Breast epithelium (tissue), 4 donors: ENCODE results near the gene SLC26A9. TPM values are rescaled to one million over a fixed set of nuclear protein-coding genes. Genes with fewer than 3 reads are reported as not detected.

Source experiments
- DNase-seq, 2 donors: peaks; one replicate each; pipeline ENCODE4 v3.0.0-alpha.2; 2019; ENCODE audit warnings: low spot score in 2 of 2
- H3K27ac ChIP-seq, 2 donors: fragments of 200-600 bp; sonication (generic) in 1 of 2; one replicate each; pipeline ENCODE4 v1.5.1; 2016 to 2019; ENCODE audit warnings: mild to moderate bottlenecking in 1 of 2
- H3K27me3 ChIP-seq, 2 donors: fragments of 200-600 bp; sonication (generic) in 1 of 2; one replicate each; pipeline versions ENCODE4 v1.5.1 to v1.6.0; 2017 to 2019; ENCODE audit warnings: control low read depth in 1 of 2, mild to moderate bottlenecking in 1 of 2
- H3K36me3 ChIP-seq: fragments of 200-600 bp; one replicate; pipeline ENCODE4 v1.5.1; 2019
- H3K4me1 ChIP-seq, 2 donors: fragments of 200-600 bp; sonication (generic); one replicate each; pipeline ENCODE4 v1.5.1; 2016 to 2019; ENCODE audit warnings: control low read depth in 1 of 2
- H3K4me3 ChIP-seq, 3 donors: fragments of 200-600 bp; sonication (generic); 1 replicate in 2 of 3; 2 replicates in 1 of 3; pipeline ENCODE4 v1.5.1; 2016 to 2019; ENCODE audit warnings: mild to moderate bottlenecking in 3 of 3, moderate library complexity in 2 of 3
- H3K9me3 ChIP-seq, 2 donors: fragments of 200-600 bp; sonication (generic) in 1 of 2; one replicate each; pipeline ENCODE4 v1.5.1; 2016 to 2019; ENCODE audit warnings: control low read depth in 1 of 2
- CTCF ChIP-seq, 3 donors: fragments of 450-650 bp; IDR thresholded peaks; one replicate each; pipeline ENCODE4 v1.5.1; 2016 to 2017; ENCODE audit warnings: antibody characterized with exemption in 3 of 3, mild to moderate bottlenecking in 3 of 3, moderate library complexity in 3 of 3
- POLR2A ChIP-seq: fragments of 450-650 bp; IDR thresholded peaks from one replicate; pipeline ENCODE4 v1.6.1; 2016; ENCODE audit warnings: antibody characterized with exemption, mild to moderate bottlenecking, moderate library complexity
- POLR2AphosphoS5 ChIP-seq, 3 donors: sonication (generic); formaldehyde crosslinking; IDR thresholded peaks; one replicate each; pipeline ENCODE4 v1.6.1; 2017; ENCODE audit warnings: antibody characterized with exemption in 3 of 3
- intact Hi-C: fragments of 100-400 bp; cut with DNase I; formaldehyde crosslinking; loops from one replicate; pipeline ENCODE4 v1.15.1; 2023; ENCODE audit warnings: low total_unique reads
- total RNA-seq, 3 donors: library from RNA; depleted of rRNA; stranded (reverse); fragments of >200 nt; gene quantifications; one replicate each; pipeline ENCODE4 v1.1.0, GENCODE V29; 2016

The SLC26A9 gene
- total RNA-seq, 3 donors from 2014 or later = not detected

DNA sequence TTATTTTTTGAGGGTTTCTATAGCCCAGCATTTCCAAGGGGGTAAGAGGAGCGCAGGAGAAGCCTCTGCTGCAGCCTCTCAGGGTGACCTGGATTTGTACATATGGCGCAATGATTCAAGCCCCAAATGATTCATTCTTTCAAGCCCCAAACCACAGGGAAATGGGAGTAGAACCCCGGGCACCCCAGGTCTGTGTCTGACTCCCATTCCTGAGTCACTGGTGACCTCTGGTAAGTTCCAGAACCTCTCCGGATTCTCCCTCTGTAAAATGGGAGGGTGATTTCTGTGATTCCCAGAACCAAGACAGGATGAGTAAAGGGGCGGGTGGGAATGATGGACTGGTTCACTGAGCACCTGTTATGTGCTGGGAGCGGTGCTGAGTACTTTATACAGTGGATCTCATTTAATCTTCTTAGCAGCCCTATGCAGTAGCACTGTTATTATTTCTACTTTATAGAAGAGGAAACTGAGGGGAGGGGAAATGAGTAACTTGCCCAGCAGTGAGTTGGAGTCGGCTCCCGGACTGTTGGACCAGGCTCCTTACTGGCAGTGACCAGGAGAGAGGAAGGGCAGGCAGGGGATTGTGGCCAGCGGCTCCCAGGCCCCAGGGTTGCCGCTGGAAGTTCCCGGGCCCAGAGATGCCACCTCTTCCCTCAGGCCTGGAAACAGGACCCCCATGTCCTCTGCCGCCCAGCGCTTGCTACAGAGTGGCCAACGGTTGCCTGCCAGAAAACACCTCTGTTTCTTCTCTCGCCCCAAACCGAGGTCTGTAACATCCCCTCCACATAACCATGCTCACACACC lies 20.3 kb upstream of the SLC26A9 start:
- H3K9me3 ChIP-seq = no peaks in the 10 kb centered on the region
- intact Hi-C loops = no loop called here
- H3K27ac ChIP-seq = no peak overlapping the region
- peaks cover 0 to 12% of the 10 kb centered on the region in 2 donors for H3K27me3 ChIP-seq
- no peaks in the 10 kb centered on the region for H3K4me1 ChIP-seq
- DNase-seq = no peak
- TF ChIP-seq POLR2AphosphoS5 (IDR thresholded peaks at IDR 0.05) (no peak), CTCF (IDR thresholded peaks at IDR 0.05) (no peak), POLR2A (no peak)
- H3K4me3 ChIP-seq = no peak overlapping the region
- no peaks in the 10 kb centered on the region for H3K36me3 ChIP-seq

- intact Hi-C loops = no loop called here
- H3K27ac ChIP-seq = no peak overlapping the region
- DNase-seq = no peak
- H3K36me3 ChIP-seq = no peaks in the 10 kb centered on the region
- TF ChIP-seq POLR2AphosphoS5 (IDR thresholded peaks at IDR 0.05) (no peak), CTCF (IDR thresholded peaks at IDR 0.05) (no peak), POLR2A (no peak)
- H3K4me1 ChIP-seq = no peaks in the 10 kb centered on the region
- H3K4me3 ChIP-seq = no peak overlapping the region
- H3K9me3 ChIP-seq = no peaks in the 10 kb centered on the region
- peaks cover 0 to 14% of the 10 kb centered on the region in 2 donors for H3K27me3 ChIP-seq
These were observed 19.6 kb upstream of the SLC26A9 start for GRCh38 chr1:205962821-205963221.

DNA sequence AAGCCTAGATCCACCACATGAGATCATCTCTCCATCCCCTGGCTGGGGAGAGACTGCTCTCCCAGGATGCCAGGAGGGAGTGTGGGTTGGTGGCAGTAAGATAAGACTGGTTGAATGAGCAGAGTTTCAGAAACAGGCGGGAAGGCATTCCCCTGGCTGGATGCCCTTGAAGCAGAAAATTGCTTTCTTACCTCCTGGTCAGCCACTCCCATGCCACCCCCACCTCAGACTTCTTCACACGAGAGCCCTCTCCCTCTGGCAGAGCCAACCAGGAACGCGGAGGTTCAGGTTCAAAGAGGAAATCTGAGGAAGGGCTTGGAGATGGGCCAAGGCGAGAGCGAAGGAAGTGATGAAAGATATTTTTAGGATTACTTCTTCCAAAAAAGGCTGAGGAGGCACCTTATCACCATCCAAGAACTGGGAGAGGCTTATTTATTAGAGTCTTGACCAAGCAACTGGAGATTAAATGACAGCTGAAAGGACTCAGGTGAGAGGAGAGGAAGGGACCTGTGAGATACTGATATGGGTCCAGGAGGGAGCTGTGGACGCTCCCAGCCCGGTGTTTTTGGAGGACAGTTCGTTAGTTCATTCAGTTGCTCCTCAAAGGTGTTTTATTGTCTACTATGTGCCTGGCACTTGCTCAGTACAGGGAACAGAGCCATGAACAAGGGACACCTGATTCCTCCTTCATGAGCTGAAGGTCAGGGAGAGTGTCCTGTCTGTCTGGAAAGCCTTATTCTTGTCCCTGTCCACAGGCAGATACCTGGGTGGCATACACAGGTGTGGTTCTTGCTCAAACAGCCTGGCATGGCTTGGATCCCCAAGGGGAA lies 18.9 kb upstream of the SLC26A9 start:
- Histone ChIP-seq H3K36me3 (no peaks in the 10 kb centered on the region), H3K4me1 (no peaks in the 10 kb centered on the region), H3K9me3 (no peaks in the 10 kb centered on the region), H3K4me3 (no peak overlapping the region), H3K27ac (no peak overlapping the region), H3K27me3 (peaks cover 0 to 16% of the 10 kb centered on the region in 2 donors)
- no peak for DNase-seq
- peak in 1 of 3 donors; percentile 4 for TF ChIP-seq POLR2AphosphoS5 (IDR thresholded peaks at IDR 0.05)
- no peak for TF ChIP-seq POLR2A
- TF ChIP-seq CTCF (IDR thresholded peaks at IDR 0.05) = no peak
- intact Hi-C loops = no loop called here

DNA sequence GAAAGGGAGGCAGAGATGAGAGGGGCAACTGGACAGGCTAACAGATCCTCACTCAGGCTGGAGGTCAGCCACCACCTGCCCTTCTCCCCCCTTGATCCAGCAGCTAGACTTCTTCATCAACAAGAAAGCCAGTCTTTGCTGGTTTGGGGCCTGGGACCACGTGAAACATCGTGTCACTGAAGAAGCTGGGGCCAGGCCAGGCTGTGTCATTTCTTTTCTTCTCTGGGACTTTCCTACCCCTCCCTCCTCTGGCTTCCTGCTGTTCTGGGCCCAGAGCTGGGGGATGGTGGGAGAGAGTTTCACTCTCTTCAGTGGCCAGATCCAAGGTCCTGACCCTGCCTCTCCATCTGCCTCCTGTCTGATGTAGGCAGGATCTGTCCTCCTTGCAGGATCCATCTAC lies 18.1 kb upstream of the SLC26A9 start:
- H3K27me3 ChIP-seq = peaks cover 0 to 24% of the 10 kb centered on the region in 2 donors
- DNase-seq = no peak
- no peaks in the 10 kb centered on the region for H3K9me3 ChIP-seq
- intact Hi-C loops = no loop called here
- no peak for TF ChIP-seq POLR2A
- TF ChIP-seq POLR2AphosphoS5 (IDR thresholded peaks at IDR 0.05) = no peak
- TF ChIP-seq CTCF (IDR thresholded peaks at IDR 0.05) = no peak
- no peak overlapping the region for H3K27ac ChIP-seq
- H3K4me3 ChIP-seq = no peak overlapping the region
- no peaks in the 10 kb centered on the region for H3K36me3 ChIP-seq
- H3K4me1 ChIP-seq = no peaks in the 10 kb centered on the region

DNA sequence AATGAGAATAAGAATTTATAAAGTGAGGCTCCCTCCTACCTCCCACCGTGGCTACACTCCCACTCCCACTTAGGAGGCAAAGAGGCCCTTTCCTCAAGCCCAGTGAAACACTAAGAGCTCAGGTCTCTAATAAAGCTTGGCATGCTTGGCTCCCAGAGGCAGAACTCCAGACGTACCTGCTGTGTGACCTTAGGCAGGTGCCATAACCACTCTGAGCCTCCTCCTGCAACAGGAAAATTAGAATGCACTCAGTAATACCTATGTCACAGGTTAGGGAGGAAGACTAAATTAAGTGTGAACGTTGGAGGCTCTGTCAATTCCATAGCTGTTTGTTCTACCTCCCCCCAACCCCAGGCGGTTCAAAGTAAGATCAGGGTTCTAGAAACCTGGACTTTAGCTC lies 16.5 kb upstream of the SLC26A9 start:
- H3K9me3 ChIP-seq = no peaks in the 10 kb centered on the region

More for the DNA sequence above, 16.5 kb upstream of the SLC26A9 start:
- H3K4me3 ChIP-seq = no peak overlapping the region
- intact Hi-C loops = no loop called here
- TF ChIP-seq POLR2A = no peak
- no peak for TF ChIP-seq CTCF (IDR thresholded peaks at IDR 0.05)
- TF ChIP-seq POLR2AphosphoS5 (IDR thresholded peaks at IDR 0.05) = no peak
- no peak overlapping the region for H3K27ac ChIP-seq
- no peaks in the 10 kb centered on the region for H3K36me3 ChIP-seq
- no peaks in the 10 kb centered on the region for H3K4me1 ChIP-seq
- DNase-seq = no peak
- H3K27me3 ChIP-seq = peaks cover 0 to 26% of the 10 kb centered on the region in 2 donors
